Muscle layer of colon (tissue), 2 donors: Measurements from ENCODE around the gene OCA2.
"Not testable (repeated sequence)": the region's sequence is repeated elsewhere in the genome, so short reads cannot be mapped to it uniquely, and the experiment has no call there.

Experiments
- H3K27ac ChIP-seq: one replicate; pipeline ENCODE4 v1.7.0; 2013; ENCODE audit warnings: low read depth, mild to moderate bottlenecking, low read length, moderate library complexity
- H3K27me3 ChIP-seq, 2 donors: one replicate each; pipeline ENCODE4 v1.7.0; 2013; ENCODE audit warnings: low read length in 2 of 2, mild to moderate bottlenecking in 2 of 2; ENCODE audit not compliant: insufficient read depth in 2 of 2, control insufficient read depth in 1 of 2
- H3K36me3 ChIP-seq: one replicate; pipeline ENCODE4 v1.7.0; 2013; ENCODE audit warnings: mild to moderate bottlenecking, low read length; ENCODE audit not compliant: insufficient read depth
- H3K4me1 ChIP-seq: one replicate; pipeline ENCODE4 v1.7.0; 2013; ENCODE audit warnings: mild to moderate bottlenecking, low read length; ENCODE audit not compliant: insufficient read depth
- H3K4me3 ChIP-seq, 2 donors: one replicate each; pipeline ENCODE4 v1.7.0; 2013; ENCODE audit warnings: low read length in 2 of 2, low read depth in 1 of 2, mild to moderate bottlenecking in 1 of 2, moderate library complexity in 1 of 2
- H3K9ac ChIP-seq: one replicate; pipeline ENCODE4 v1.7.0; 2013; ENCODE audit warnings: low read length
- H3K9me3 ChIP-seq: one replicate; pipeline ENCODE4 v1.7.0; 2013; ENCODE audit warnings: mild to moderate bottlenecking, low read length
- donor health status: abdominal sarcoma.
- donor health status: Adenocarcinoma of cecum.

Gene OCA2

DNA sequence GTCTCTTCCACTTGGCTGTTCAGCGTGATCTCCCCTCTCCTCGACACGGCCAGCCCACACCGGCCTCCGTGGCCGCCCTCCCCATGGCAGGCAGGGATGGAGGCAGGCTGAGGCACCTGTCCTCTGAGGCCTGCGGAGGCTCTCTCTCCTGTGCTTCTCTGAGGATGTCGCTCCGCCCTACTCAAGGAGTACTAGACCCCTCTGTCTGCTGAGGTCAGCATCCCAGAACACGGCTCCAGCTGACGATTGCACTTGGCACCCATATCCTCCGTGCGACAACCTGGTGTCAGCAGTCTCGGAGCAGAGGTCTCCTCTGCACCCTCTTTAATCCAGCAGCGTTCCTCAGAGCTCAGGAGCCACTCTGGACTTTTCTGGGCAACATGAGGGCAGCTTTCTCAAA lies 322.6 kb downstream of the OCA2 start:
- Histone ChIP-seq H3K4me3 (no peak overlapping the region), H3K27me3 (no peaks in the 10 kb centered on the region), H3K4me1 (no peaks in the 10 kb centered on the region), H3K9me3 (no peaks in the 10 kb centered on the region), H3K36me3 (no peaks in the 10 kb centered on the region), H3K27ac (no peak overlapping the region), H3K9ac (no peak overlapping the region)

DNA sequence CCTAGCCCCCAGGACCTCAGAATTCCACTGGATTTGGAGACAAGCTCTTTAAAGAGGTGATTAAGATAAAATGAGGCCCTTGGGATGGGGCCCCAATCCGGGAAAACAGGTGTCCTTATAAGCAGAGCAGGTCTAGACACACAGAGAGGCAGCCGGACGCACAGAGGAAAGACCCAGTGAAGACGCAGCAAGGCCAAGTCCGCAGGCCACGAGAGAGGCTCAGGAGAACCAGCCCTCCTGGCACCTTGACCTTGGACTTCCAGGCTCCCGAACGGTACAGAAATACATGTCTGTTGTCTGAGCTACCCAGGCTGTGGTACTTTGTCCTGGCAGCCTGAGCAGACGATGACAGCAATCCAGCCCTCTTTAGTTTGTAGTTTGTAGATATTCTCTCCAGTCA lies 324.5 kb downstream of the OCA2 start:
- Histone ChIP-seq H3K4me3 (no peak overlapping the region), H3K27ac (no peak overlapping the region), H3K27me3 (no peaks in the 10 kb centered on the region), H3K9ac (no peak overlapping the region), H3K4me1 (no peaks in the 10 kb centered on the region), H3K36me3 (no peaks in the 10 kb centered on the region), H3K9me3 (no peaks in the 10 kb centered on the region)

DNA sequence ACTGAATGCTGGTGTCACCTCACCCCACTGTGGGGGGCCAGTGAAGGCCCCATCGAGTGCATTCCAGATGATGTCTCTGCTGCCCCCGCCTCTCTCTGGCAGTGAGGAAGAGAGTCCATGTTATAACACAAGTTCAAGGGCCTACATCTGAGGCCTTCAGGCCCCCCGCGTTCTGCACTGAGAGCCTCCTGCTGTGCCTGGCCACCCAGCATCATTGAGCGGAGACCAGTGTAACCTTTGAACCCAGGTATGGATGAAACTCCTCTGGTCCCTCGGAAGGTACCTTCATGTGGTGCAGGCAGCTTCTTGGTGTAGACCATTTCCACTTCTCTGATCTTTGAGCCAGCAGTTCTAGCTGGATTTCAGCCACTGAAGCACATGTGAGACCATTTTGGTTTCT lies 324.9 kb downstream of the OCA2 start:
- Histone ChIP-seq H3K27ac (no peak overlapping the region), H3K9ac (no peak overlapping the region), H3K4me3 (no peak overlapping the region), H3K27me3 (no peaks in the 10 kb centered on the region), H3K4me1 (no peaks in the 10 kb centered on the region), H3K9me3 (no peaks in the 10 kb centered on the region), H3K36me3 (no peaks in the 10 kb centered on the region)

DNA sequence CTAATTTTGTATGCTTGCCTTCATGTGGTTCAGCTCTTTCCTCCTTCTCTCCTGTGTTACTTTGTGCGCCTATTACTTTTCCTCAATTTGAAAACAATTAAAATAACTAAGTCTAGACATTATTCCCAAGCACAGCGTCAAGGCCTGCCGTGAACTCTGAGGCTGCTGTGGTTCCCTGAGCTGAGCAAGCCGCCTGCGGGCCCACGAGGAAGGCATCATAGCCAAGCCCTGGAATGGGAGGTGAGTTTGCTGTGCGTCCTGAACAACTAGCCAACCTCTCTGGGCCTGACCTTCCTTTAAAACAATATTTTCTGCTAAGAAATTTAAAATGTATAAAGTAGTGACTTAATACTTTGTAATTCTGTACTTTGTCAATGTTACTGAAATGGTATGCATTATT lies 327.2 kb downstream of the OCA2 start:
- Histone ChIP-seq H3K9me3 (no peaks in the 10 kb centered on the region), H3K27me3 (no peaks in the 10 kb centered on the region), H3K27ac (no peak overlapping the region), H3K9ac (no peak overlapping the region), H3K36me3 (no peaks in the 10 kb centered on the region), H3K4me1 (no peaks in the 10 kb centered on the region), H3K4me3 (no peak overlapping the region)

DNA sequence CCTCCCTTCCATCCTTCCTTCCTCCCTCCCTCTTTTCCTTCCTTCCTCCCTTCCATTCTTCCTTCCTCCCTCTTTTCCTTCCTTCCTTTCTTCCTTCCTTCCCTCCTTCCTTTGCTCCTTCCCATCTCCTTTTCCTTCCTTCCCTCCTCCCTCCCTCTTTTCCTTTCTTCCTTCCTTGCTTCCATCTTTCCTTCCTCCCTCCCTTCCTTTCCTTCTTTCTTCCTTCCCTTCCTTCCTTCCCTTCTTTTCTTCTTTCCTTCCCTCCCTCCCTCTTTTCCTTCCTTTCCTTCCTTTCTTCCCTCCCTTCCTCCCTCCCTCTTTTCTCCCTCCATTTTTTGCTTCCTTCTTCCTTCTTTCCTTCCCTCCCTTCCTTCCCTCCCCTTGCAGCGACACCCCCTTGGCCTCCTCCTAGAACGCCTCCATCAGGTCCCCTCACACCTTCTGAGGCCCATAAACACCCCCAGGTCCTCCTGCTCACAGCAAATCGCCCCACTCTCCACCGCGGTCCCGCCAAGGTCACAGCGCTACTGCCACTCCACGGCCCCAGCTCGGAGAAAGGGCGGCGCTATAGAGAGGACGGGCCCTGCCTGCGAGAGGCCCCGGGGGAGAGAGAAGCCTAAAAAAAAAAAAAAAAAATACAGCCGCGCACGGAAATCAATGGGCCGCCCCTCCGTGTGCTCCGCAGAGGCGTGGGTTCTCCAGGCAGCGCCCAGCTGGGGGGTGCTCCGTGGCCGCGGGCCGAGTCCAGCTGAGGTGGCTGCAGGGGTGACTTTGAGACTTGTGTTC lies 328.2 kb downstream of the OCA2 start:
- Histone ChIP-seq H3K36me3 (no peaks in the 10 kb centered on the region), H3K9me3 (no peaks in the 10 kb centered on the region), H3K9ac (no peak overlapping the region), H3K27me3 (no peaks in the 10 kb centered on the region), H3K27ac (no peak overlapping the region), H3K4me1 (no peaks in the 10 kb centered on the region), H3K4me3 (no peak overlapping the region)

DNA sequence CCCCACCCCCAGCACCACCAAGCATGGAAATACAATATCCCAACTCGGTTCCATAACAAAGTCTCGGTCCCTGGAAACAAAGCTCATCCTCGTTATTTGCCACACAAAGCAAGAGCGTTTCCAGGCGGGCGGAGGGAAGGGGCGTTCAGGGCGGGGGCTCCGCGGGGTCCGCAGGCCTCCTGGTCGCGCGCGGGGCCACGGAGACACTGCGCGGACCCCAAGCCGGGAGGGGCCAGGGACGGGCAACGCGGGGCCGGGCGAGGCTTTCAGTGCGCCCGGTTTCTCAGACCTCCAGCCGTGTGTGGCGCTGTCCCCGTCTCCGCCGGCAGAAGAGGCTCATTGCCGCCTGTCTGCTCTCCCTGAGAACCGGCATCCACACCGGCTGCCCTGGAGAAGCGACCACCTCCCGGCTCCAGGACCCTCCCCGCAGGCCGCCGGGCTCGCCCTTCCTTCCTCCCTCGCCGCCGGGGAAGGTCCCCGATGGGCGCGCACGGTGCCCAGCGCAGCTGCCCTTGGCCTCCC lies 329.0 kb downstream of the OCA2 start:
- no peaks in the 10 kb centered on the region for H3K36me3 ChIP-seq
- no peak overlapping the region for H3K27ac ChIP-seq
- H3K9ac ChIP-seq, result no peak overlapping the region
- no peaks in the 10 kb centered on the region for H3K27me3 ChIP-seq
- H3K9me3 ChIP-seq, result no peaks in the 10 kb centered on the region
- no peak overlapping the region for H3K4me3 ChIP-seq
- H3K4me1 ChIP-seq, result no peaks in the 10 kb centered on the region

DNA sequence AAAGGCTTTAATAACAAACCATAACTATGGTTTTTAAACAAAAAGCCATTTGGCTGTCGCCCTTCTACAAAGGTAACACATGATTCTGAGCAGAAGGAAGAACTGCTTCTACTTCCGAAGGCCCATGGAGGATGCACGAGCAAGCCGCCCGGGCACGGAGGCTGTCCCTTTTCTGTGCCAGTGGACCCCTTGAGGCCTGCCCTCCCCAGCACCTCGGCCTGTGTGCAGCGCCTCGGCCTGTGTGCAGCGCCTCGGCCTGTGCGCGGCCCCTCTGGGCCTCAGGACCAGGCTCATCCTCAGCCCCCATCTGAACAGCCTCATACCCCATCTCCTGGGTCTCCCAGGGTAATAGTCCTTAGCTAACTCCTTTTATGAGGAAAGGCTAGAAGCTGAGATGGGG lies 329.5 kb downstream of the OCA2 start:
- H3K9ac ChIP-seq, result no peak overlapping the region
- H3K36me3 ChIP-seq, result no peaks in the 10 kb centered on the region
- no peak overlapping the region for H3K27ac ChIP-seq
- H3K4me1 ChIP-seq, result no peaks in the 10 kb centered on the region
- no peaks in the 10 kb centered on the region for H3K27me3 ChIP-seq
- H3K4me3 ChIP-seq, result no peak overlapping the region
- H3K9me3 ChIP-seq, result no peaks in the 10 kb centered on the region

DNA sequence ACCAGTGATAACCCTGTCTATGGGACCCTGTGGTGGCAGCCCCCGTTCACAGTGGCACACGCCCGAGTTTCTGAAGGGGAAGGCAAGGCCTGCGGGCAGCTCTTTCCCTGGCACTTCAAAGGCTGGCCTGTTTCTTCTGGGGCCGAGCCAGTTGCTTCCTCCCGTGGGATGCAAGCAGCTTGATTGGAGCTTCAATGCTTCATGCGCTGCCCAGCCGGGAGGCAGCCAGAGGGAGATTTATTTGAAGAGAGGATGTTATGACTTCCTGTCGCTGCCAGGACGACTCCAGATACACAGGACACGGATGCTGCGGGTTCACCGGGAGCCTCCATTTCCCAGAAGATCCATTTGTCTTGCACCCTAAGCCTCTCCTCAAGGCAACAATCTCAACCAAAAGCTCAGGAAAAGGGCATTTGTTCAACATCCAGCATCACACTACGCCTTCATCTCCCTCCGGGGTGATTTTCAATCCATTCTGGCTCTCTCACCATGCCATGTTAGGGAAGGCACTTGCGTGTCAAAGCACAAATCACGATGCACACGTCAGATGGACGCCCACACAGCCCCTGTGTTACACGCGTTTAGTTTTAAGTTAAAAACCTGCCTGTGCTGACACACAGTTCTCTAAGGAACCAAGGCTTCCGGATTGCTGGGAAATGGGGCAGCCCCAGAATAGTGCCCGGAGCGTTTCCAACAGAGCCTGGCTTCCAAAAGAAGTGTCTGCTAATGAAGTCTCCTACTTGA lies 330.2 kb downstream of the OCA2 start:
- Histone ChIP-seq H3K9me3 (no peaks in the 10 kb centered on the region), H3K27me3 (no peaks in the 10 kb centered on the region), H3K9ac (no peak overlapping the region), H3K36me3 (no peaks in the 10 kb centered on the region), H3K27ac (no peak overlapping the region), H3K4me1 (no peaks in the 10 kb centered on the region), H3K4me3 (no peak overlapping the region)

DNA sequence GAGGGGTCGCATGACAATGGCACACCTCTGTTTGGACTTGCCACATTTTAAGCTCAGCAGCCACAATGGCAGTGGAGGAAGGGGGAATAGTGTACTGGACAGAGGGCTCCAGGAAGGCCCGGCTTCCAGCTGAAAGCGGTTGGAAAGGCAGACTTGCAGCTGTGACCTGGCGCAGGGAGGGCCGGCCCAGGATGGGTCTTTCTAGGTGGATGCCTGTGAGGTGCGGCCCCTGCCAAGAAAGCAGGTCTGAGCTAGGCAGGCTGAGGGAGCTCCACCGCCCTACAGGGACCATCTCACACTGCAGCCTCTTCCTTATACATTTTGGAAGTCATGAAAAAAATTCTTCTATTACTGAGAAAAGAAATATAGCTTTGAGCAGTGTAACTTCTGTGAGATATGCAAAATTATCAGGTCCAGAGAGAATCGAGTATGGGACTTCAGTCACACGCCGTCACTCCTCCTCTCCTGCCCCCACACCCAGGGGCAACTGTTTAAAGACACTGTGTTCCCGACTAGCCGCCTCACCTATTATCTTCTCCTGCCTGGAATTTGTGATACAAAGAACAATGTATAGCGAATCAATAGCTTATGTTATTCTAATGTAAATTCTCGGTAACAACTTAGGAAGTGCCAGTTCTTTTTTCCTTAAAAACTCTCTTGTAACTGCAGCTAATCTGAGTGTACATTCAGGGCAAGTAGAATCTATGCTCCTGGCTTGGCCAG lies 331.0 kb downstream of the OCA2 start:
- Histone ChIP-seq H3K36me3 (no peaks in the 10 kb centered on the region), H3K4me3 (no peak overlapping the region), H3K27ac (no peak overlapping the region), H3K9ac (no peak overlapping the region), H3K4me1 (no peaks in the 10 kb centered on the region), H3K9me3 (no peaks in the 10 kb centered on the region), H3K27me3 (no peaks in the 10 kb centered on the region)

DNA sequence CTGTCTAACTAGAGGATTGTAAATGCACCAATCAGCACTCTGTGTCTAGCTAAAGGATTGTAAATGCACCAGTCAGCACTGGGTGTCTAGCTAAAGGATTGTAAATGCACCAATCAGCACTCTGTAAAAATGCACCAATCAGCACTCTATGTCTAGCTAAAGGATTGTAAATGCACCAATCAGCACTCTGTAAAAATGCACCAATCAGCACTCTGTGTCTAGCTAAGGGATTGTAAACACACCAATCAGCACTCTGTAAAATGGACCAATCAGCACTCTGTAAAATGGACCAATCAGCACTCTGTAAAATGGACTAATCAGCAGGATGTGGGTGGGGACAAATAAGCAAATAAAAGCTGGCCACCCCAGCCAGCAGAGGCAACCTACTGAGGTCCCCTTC lies 331.7 kb downstream of the OCA2 start:
- not testable (repeated sequence) for H3K4me3 ChIP-seq, H3K9me3 ChIP-seq, H3K27me3 ChIP-seq, H3K4me1 ChIP-seq, H3K27ac ChIP-seq, H3K9ac ChIP-seq, H3K36me3 ChIP-seq

DNA sequence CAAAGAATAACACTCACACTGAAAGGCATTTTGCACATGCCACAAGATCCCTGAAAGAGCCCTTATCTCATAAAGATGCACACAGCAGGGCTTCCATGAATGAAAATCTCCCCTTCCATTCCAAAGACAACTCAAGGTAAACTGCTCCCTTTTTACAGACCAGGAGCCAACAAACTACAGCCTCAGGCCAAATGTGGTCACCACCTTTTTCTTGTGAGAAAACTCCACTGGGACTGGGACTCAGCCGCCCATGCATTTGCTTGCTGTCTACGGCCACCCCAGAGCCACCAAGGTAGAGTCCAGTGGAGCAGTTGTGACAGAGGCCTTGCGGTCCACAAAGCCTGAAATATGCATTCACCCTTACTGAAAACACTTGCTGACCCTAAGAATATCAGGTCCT lies 334.8 kb downstream of the OCA2 start:
- Histone ChIP-seq H3K36me3 (no peaks in the 10 kb centered on the region), H3K27ac (no peak overlapping the region), H3K9ac (no peak overlapping the region), H3K4me3 (no peak overlapping the region), H3K27me3 (no peaks in the 10 kb centered on the region), H3K4me1 (no peaks in the 10 kb centered on the region), H3K9me3 (no peaks in the 10 kb centered on the region)
